ENCODE measurements around the gene SGSM1.

GRCh38 chr22:24937114-24937513, 131.1 kb downstream of the SGSM1 start:
- TF ChIP-seq STAT3 (IDR thresholded peaks at IDR 0.05; ENCODE audit: low read depth, low read length): no peak
- TF ChIP-seq ZNF687 (IDR thresholded peaks at IDR 0.05): no peak
- TF ChIP-seq, protein P1, sequence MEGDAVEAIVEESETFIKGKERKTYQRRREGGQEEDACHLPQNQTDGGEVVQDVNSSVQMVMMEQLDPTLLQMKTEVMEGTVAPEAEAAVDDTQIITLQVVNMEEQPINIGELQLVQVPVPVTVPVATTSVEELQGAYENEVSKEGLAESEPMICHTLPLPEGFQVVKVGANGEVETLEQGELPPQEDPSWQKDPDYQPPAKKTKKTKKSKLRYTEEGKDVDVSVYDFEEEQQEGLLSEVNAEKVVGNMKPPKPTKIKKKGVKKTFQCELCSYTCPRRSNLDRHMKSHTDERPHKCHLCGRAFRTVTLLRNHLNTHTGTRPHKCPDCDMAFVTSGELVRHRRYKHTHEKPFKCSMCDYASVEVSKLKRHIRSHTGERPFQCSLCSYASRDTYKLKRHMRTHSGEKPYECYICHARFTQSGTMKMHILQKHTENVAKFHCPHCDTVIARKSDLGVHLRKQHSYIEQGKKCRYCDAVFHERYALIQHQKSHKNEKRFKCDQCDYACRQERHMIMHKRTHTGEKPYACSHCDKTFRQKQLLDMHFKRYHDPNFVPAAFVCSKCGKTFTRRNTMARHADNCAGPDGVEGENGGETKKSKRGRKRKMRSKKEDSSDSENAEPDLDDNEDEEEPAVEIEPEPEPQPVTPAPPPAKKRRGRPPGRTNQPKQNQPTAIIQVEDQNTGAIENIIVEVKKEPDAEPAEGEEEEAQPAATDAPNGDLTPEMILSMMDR (IDR thresholded peaks at IDR 0.05 in 2 of 3, conservative IDR thresholded peaks at IDR 0.05 in 1 of 3; ENCODE audit: control insufficient read depth in 2 of 3, extremely low read depth in 1 of 3, insufficient read depth in 1 of 3, low read depth in 3 of 3, low read length in 3 of 3): peak; percentile 8 to 36 (median 20); a peak in 3 of 6 replicates
- no peak for TF ChIP-seq MXI1 (IDR thresholded peaks at IDR 0.05; ENCODE audit: low read depth, low read length)
- TF ChIP-seq POLR2AphosphoS5 (IDR thresholded peaks at IDR 0.05; ENCODE audit: low read length): no peak
- TF ChIP-seq POLR2A (IDR thresholded peaks at IDR 0.05; ENCODE audit: low read depth, low read length): no peak
- no peak for TF ChIP-seq IRF3 (IDR thresholded peaks at IDR 0.05)
- TF ChIP-seq, protein P2, sequence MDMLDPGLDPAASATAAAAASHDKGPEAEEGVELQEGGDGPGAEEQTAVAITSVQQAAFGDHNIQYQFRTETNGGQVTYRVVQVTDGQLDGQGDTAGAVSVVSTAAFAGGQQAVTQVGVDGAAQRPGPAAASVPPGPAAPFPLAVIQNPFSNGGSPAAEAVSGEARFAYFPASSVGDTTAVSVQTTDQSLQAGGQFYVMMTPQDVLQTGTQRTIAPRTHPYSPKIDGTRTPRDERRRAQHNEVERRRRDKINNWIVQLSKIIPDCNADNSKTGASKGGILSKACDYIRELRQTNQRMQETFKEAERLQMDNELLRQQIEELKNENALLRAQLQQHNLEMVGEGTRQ (IDR thresholded peaks at IDR 0.05; ENCODE audit: borderline replicate concordance, low read depth, low read length): no peak
- no peak for TF ChIP-seq NFYB (IDR thresholded peaks at IDR 0.05; ENCODE audit: insufficient read depth, low read depth, low read length)

All from GM12878 (cell line).